Erythroblast (primary cell): ENCODE data around the gene SH2D3C.

ENCODE experiments used
- GATA1 ChIP-seq: IDR thresholded peaks from 2 replicates; pipeline ENCODE4 v1.6.1; 2011; ENCODE audit warnings: low read depth, mild to moderate bottlenecking, control low read depth, low read length, moderate library complexity
- POLR2A ChIP-seq: IDR thresholded peaks from 2 replicates; pipeline ENCODE4 v1.6.1; 2011; ENCODE audit warnings: mild to moderate bottlenecking, low read length

- TF ChIP-seq POLR2A = no peak
- TF ChIP-seq GATA1 = no peak
Measured at GRCh38 chr9:127780126-127780885, 1.8 kb upstream of the SH2D3C start.
